Testis (tissue), 3 donors: ENCODE measurements around the gene RASL11B. TPM values are rescaled to one million over a fixed set of nuclear protein-coding genes. Genes with fewer than 3 reads are reported as not detected.

ENCODE experiments used
- DNase-seq: peaks from one replicate; pipeline ENCODE4 v3.0.0-alpha.2; 2019
- H3K27ac ChIP-seq, 2 donors: fragments of 200-600 bp; sonication (generic); one replicate each; pipeline ENCODE4 v1.5.1; 2019
- H3K27me3 ChIP-seq: fragments of 200-600 bp; sonication (generic); one replicate; pipeline ENCODE4 v1.5.1; 2019
- H3K36me3 ChIP-seq: fragments of 200-600 bp; sonication (generic); one replicate; pipeline ENCODE4 v1.5.1; 2017; ENCODE audit warnings: low read depth; ENCODE audit errors: missing control alignments
- H3K4me1 ChIP-seq: fragments of 200-600 bp; sonication (generic); one replicate; pipeline ENCODE4 v1.5.1; 2019
- H3K4me3 ChIP-seq, 2 donors: fragments of 200-600 bp; sonication (generic); one replicate each; pipeline ENCODE4 v1.5.1; 2017 to 2019
- H3K9me3 ChIP-seq: fragments of 200-600 bp; sonication (generic); one replicate; pipeline ENCODE4 v1.5.1; 2017
- CTCF ChIP-seq, 3 experiments: fragments of 450-650 bp in 2 of 3; fragments of 200-600 bp in 1 of 3; sonication (generic) in 1 of 3; IDR thresholded peaks; one replicate each; pipeline ENCODE4 v1.5.1; 2016 to 2019; ENCODE audit warnings: antibody characterized with exemption in 3 of 3, mild to moderate bottlenecking in 2 of 3, moderate library complexity in 1 of 3
- POLR2A ChIP-seq: fragments of 450-650 bp; IDR thresholded peaks from one replicate; pipeline ENCODE4 v1.6.1; 2017; ENCODE audit warnings: antibody characterized with exemption, mild to moderate bottlenecking, moderate library complexity
- whole genome bisulfite sequencing, 2 donors: methylation state at CpG; one replicate each; pipeline ENCODE4 v1.1.5; 2018; 5-methylcytosine and 5-hydroxymethylcytosine counted together
- intact Hi-C: fragments of 100-400 bp; cut with DNase I; formaldehyde crosslinking; loops from one replicate; pipeline ENCODE4 v1.15.1; 2023; ENCODE audit warnings: low total_unique reads
- polyA plus RNA-seq: library from polyadenylated mRNA; stranded (reverse); fragments of 350-450 nt; fragmentation: Illumina TruSeq; extraction: RNeasy Lipid Tissue Mini Kit (QIAGEN cat#74804); gene quantifications from one replicate; pipeline ENCODE4 v1.2.3, GENCODE V29; 2014; ENCODE audit warnings: low read depth, low replicate concordance; ENCODE audit not compliant: insufficient read depth
- total RNA-seq, 2 donors: library from RNA; depleted of rRNA; stranded (reverse); fragments of >200 nt; gene quantifications; one replicate each; pipeline ENCODE4 v1.2.3, GENCODE V29; 2016

Gene RASL11B
- total and polyA plus RNA-seq, 3 donors from 2014 or later: 15.3 to 25.5 (median 16.7) TPM

GRCh38 chr4:52842792-52843191, 19.3 kb upstream of the RASL11B start:
- Histone ChIP-seq H3K36me3 (no peaks in the 10 kb centered on the region), H3K27ac (no peak overlapping the region), H3K4me1 (peaks cover 28% of the 10 kb centered on the region), H3K27me3 (no peaks in the 10 kb centered on the region), H3K4me3 (no peak overlapping the region), H3K9me3 (no peaks in the 10 kb centered on the region)
- no peak for TF ChIP-seq CTCF (IDR thresholded peaks at IDR 0.05)
- no peak for TF ChIP-seq POLR2A
- intact Hi-C loops: no loop called here
- DNase-seq: no peak
- 70 to 90% methylated on average over 3 of the region's 3 CpGs for WGBS, 2 donors

GRCh38 chr4:52843351-52843750, 18.8 kb upstream of the RASL11B start:
- no peaks in the 10 kb centered on the region for H3K36me3 ChIP-seq
- peaks cover 26% of the 10 kb centered on the region for H3K4me1 ChIP-seq
- TF ChIP-seq CTCF (IDR thresholded peaks at IDR 0.05) (no peak), POLR2A (no peak)
- WGBS, 2 donors: 61 to 69% methylated on average over 2 of the region's 2 CpGs
- no peaks in the 10 kb centered on the region for H3K27me3 ChIP-seq
- H3K9me3 ChIP-seq: no peaks in the 10 kb centered on the region
- H3K27ac ChIP-seq: no peak overlapping the region
- no peak for DNase-seq
- no peak overlapping the region for H3K4me3 ChIP-seq
- intact Hi-C loops: no loop called here

GRCh38 chr4:52843958-52844357, 18.2 kb upstream of the RASL11B start:
- WGBS, 2 donors: 86 to 88% methylated on average over 3 of the region's 3 CpGs
- Histone ChIP-seq H3K4me3 (no peak overlapping the region), H3K4me1 (peaks cover 19% of the 10 kb centered on the region), H3K36me3 (no peaks in the 10 kb centered on the region), H3K9me3 (no peaks in the 10 kb centered on the region), H3K27me3 (no peaks in the 10 kb centered on the region), H3K27ac (no peak overlapping the region)
- DNase-seq: no peak
- intact Hi-C loops: no loop called here
- TF ChIP-seq CTCF (IDR thresholded peaks at IDR 0.05) (no peak), POLR2A (no peak)

GRCh38 chr4:52844596-52844995, 17.5 kb upstream of the RASL11B start:
- Histone ChIP-seq H3K27ac (no peak overlapping the region), H3K4me1 (peaks cover 18% of the 10 kb centered on the region), H3K36me3 (no peaks in the 10 kb centered on the region), H3K4me3 (no peak overlapping the region), H3K27me3 (no peaks in the 10 kb centered on the region), H3K9me3 (no peaks in the 10 kb centered on the region)
- DNase-seq: no peak
- intact Hi-C loops: no loop called here
- 87 to 95% methylated on average over 2 of the region's 2 CpGs for WGBS, 2 donors
- no peak for TF ChIP-seq CTCF (IDR thresholded peaks at IDR 0.05)
- no peak for TF ChIP-seq POLR2A

GRCh38 chr4:52846502-52846901, 15.6 kb upstream of the RASL11B start:
- peak; percentile 32 for DNase-seq
- TF ChIP-seq POLR2A (no peak), CTCF (IDR thresholded peaks at IDR 0.05) (no peak)
- H3K9me3 ChIP-seq: no peaks in the 10 kb centered on the region
- WGBS, 2 donors: 51 to 72% methylated on average over 2 of the region's 2 CpGs
- no peak overlapping the region for H3K27ac ChIP-seq
- H3K4me3 ChIP-seq: no peak overlapping the region
- no peaks in the 10 kb centered on the region for H3K27me3 ChIP-seq
- intact Hi-C loops: no loop called here
- H3K4me1 ChIP-seq: peaks cover 16% of the 10 kb centered on the region
- H3K36me3 ChIP-seq: no peaks in the 10 kb centered on the region
